ENCODE data around the gene PSTPIP2.

The PSTPIP2 gene

DNA sequence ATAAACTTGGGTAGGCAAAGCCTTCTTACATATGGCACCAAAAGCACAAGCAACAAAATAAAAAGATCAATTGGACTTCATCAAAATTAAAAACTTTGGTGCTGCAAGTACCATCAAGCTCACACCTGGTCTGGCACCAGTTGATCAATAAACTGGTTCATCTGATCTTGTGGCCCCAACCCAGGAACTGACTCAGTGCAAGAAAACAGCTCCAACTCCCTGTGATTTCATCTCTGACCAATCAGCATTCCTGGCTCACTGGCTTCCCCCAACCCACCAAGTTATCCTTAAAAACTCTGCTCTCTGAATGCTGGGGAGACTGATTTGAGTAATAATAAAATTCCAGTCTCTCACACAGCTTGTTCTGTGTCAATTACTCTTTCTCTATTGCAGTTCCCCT is 113.3 kb downstream of the PSTPIP2 start:
- TF ChIP-seq, protein P1, sequence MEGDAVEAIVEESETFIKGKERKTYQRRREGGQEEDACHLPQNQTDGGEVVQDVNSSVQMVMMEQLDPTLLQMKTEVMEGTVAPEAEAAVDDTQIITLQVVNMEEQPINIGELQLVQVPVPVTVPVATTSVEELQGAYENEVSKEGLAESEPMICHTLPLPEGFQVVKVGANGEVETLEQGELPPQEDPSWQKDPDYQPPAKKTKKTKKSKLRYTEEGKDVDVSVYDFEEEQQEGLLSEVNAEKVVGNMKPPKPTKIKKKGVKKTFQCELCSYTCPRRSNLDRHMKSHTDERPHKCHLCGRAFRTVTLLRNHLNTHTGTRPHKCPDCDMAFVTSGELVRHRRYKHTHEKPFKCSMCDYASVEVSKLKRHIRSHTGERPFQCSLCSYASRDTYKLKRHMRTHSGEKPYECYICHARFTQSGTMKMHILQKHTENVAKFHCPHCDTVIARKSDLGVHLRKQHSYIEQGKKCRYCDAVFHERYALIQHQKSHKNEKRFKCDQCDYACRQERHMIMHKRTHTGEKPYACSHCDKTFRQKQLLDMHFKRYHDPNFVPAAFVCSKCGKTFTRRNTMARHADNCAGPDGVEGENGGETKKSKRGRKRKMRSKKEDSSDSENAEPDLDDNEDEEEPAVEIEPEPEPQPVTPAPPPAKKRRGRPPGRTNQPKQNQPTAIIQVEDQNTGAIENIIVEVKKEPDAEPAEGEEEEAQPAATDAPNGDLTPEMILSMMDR (IDR thresholded peaks at IDR 0.05; ENCODE audit: insufficient read depth, low read depth, low read length, missing control alignments) = no peak
- no peak for DNase-seq (ENCODE audit: low read depth)
- no peak overlapping the region for H3K4me3 ChIP-seq (ENCODE audit: low read depth, low read length)

DNA sequence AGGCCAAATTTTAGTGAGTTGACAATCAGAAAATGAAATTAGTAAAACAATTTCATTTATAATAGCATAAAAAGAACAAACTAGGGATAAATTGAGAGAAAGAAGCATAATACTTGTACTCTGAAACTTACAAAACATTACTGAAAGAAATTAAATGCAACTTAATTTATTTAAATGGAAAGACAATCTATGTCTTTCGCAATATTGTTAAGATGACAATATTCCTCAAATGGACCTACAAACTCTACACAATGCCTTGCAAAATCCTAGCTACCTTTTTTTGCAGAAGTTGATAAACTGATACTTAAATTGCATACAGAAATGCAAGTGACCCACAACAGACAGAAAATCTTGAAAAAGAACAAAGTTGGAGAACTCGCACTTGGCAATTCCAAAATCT is 114.0 kb downstream of the PSTPIP2 start:
- TF ChIP-seq, protein P1 (IDR thresholded peaks at IDR 0.05; ENCODE audit: insufficient read depth, low read depth, low read length, missing control alignments) = no peak
- H3K4me3 ChIP-seq (ENCODE audit: low read depth, low read length) = no peak overlapping the region
- no peak for DNase-seq (ENCODE audit: low read depth)

DNA sequence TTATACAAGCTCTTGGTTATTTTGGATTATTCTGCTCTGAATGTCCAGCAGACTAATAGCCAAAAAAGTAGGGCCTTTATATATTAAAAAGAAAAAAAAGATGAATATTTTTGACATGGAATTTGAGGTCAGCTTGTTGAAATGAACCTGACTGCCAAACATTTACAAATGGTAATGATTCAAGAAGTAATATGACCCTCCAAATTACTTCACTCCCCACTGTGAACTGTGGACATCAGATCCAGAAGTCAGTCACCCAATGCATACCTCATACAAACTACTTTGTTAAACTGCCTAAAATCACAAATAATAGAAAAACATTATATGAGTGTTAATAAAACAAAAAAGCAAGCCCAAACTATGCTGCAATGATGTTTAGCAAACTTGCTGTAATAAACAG is 115.0 kb downstream of the PSTPIP2 start:
- TF ChIP-seq, protein P1 (IDR thresholded peaks at IDR 0.05; ENCODE audit: insufficient read depth, low read depth, low read length, missing control alignments) = no peak
- DNase-seq (ENCODE audit: low read depth) = no peak
- no peak overlapping the region for H3K4me3 ChIP-seq (ENCODE audit: low read depth, low read length)

DNA sequence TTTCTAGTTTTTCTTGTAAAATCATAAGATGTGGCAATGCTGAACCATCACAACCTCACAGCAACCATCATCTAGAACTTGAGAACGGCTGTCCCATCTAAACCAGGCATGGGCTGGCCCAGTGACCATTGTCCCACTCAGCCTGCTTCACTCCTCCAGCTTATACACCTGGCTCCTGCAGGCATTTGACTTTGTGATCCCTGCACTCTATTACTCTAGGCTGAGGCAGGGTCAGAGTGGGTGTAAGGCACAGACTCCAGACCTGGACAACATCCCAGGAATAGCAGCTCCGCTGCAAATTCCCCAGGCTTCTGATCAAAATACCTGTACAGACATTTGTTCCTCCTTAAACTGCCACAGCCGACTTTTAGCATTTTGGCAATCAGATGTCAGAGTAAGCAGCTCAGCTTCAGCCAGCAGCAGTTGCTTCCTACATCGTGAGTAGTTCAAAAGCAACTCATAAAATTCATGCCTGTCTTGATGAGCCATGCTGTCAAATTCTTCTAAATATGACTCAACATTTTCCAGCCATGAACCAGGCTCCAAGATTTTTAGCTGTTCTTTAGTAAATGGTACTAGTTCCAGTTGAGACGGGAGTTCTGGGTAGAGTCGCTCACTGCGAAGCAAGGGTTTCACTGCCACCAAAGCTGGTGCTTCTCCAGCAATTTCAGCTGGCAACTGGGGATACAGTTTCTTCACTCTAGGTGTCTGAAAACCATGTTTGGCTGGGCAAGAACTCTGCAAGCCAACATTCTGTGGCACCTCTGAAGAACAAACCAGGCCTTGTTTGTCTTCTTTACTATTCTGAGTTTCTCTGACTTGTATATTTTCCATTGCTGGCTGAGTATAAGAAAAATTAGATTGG is 117.8 kb downstream of the PSTPIP2 start:
- TF ChIP-seq, protein P1 (IDR thresholded peaks at IDR 0.05; ENCODE audit: insufficient read depth, low read depth, low read length, missing control alignments) = no peak
- no peak overlapping the region for H3K4me3 ChIP-seq (ENCODE audit: low read depth, low read length)
- no peak for DNase-seq (ENCODE audit: low read depth)

DNA sequence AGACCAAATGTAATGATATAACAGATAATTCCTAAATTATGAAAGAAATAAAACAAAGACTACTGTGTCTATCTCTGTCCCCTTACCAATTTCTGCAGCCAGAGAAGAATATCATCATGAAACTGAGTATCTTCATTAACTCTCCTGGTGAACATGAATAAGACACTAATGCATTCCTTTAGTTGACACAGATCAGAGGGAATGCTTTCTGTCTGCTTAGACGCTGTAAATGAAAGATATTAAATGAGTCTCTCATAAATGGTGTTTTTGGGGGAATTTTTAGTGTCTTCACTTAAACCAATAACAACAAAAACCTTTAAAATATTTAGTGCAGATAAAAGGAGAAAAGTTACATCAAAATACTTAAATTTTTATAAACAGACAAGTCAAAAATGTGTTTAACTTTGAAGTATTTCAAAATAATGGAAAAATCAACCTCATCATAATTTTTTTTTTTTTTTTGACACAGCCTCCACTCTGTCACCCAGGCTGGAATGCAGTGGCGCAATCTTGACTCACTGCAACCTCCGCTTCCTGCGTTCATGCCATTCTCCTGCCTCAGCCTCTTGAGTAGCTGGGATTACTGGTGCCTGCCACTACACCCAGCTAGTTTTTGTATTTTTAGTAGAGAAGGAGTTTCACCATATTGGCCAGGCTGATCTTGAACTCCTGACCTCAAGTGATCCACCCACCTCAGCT is 120.9 kb downstream of the PSTPIP2 start:
- no peak for DNase-seq (ENCODE audit: low read depth)
- TF ChIP-seq, protein P1 (IDR thresholded peaks at IDR 0.05; ENCODE audit: insufficient read depth, low read depth, low read length, missing control alignments) = no peak
- no peak overlapping the region for H3K4me3 ChIP-seq (ENCODE audit: low read depth, low read length)

DNA sequence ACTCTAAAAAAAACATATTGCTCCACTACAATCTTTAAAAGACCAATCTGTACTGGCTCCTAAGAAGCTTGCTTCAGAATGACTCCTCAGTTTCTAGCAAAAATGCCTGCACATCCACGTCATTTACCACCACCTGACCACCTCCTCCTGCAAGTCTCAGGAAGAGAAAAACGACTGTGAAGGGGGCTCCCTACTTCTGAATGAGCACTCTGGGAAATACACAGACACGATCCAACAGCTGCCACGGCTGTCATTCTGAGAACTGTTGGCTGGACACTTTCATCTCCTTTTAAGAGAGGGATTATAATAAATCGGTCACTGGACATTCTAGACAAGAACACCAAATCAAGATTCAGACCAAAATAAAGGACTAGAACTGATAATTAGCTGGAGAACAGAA is 126.4 kb downstream of the PSTPIP2 start:
- no peak for DNase-seq (ENCODE audit: low read depth)
- H3K4me3 ChIP-seq (ENCODE audit: low read depth, low read length) = no peak overlapping the region
- TF ChIP-seq, protein P1 (IDR thresholded peaks at IDR 0.05; ENCODE audit: insufficient read depth, low read depth, low read length, missing control alignments) = no peak

All from GM12865 (cell line).